SK-N-SH (cell line): ENCODE measurements around the gene SAMD4A. TPM values are rescaled to one million over a fixed set of nuclear protein-coding genes. Genes with fewer than 3 reads are reported as not detected.

Experiments
- CTCF ChIA-PET: fragments of 300-600, 350-600 bp; formaldehyde crosslinking; extraction: SDS; loops from one replicate; lab custom pipeline; 2021; lab: Yijun Ruan, JAX
- POLR2A ChIA-PET: fragments of 350-600 bp; sonication (Branson Sonifier 250); formaldehyde crosslinking; extraction: SDS; loops from one replicate; lab custom pipeline; 2020; ENCODE audit warnings: antibody characterized with exemption, inconsistent platforms; lab: Yijun Ruan, JAX
- DNase-seq: peaks from one replicate; pipeline ENCODE4 v3.0.0; 2012
- H2AFZ ChIP-seq: fragments of 200-600 bp; sonication (generic); 2 replicates; pipeline ENCODE4 v1.8.1; 2016; ENCODE audit warnings: antibody characterized with exemption, mild to moderate bottlenecking, low read depth
- H3F3A ChIP-seq: fragments of 200-600 bp; sonication (generic); replicated peaks from 2 replicates; pipeline ENCODE3; 2016; ENCODE audit warnings: antibody characterized with exemption, mild to moderate bottlenecking; ENCODE audit not compliant: insufficient read depth
- H3K27ac ChIP-seq, 2 experiments: fragments of 200-500 bp in 1 of 2; fragments of 200-600 bp in 1 of 2; sonication (Bioruptor generic) in 1 of 2; sonication (generic), shearing (Covaris generic) in 1 of 2; 2 replicates each; pipeline versions ENCODE4 v1.5.1 to v1.6.1; 2014 to 2016; ENCODE audit warnings: low read depth in 2 of 2, inconsistent platforms in 1 of 2, low read length in 1 of 2, mild to moderate bottlenecking in 1 of 2, mixed read lengths in 1 of 2
- H3K27me3 ChIP-seq: fragments of 200-600 bp; sonication (generic), shearing (Covaris generic); 2 replicates; pipeline ENCODE4 v1.6.1; 2016; ENCODE audit warnings: mixed run types; ENCODE audit not compliant: insufficient read depth
- H3K36me3 ChIP-seq, 2 experiments: fragments of 200-500 bp in 1 of 2; fragments of 200-600 bp in 1 of 2; sonication (Bioruptor generic) in 1 of 2; sonication (generic) in 1 of 2; replicated peaks in 1 of 2; 2 replicates each; pipeline versions ENCODE3 to v1.5.1; 2014 to 2016; ENCODE audit warnings: low read length in 1 of 2, mild to moderate bottlenecking in 1 of 2; ENCODE audit not compliant: insufficient read depth in 2 of 2, control insufficient read depth in 1 of 2
- H3K4me1 ChIP-seq, 2 experiments: fragments of 200-500 bp in 1 of 2; fragments of 200-600 bp in 1 of 2; sonication (Bioruptor generic) in 1 of 2; sonication (generic), shearing (Covaris generic) in 1 of 2; 2 replicates each; pipeline versions ENCODE4 v1.5.1 to v1.6.1; 2014 to 2016; ENCODE audit warnings: low read depth in 1 of 2, low read length in 1 of 2, mixed run types in 1 of 2; ENCODE audit not compliant: insufficient read depth in 2 of 2, control insufficient read depth in 1 of 2
- H3K4me2 ChIP-seq: fragments of 200-600 bp; sonication (generic), shearing (Covaris generic); 2 replicates; pipeline ENCODE4 v1.6.1; 2017; ENCODE audit warnings: mixed run types
- H3K4me3 ChIP-seq, 2 experiments: fragments of 200-500 bp in 1 of 2; fragments of 200-600 bp in 1 of 2; sonication (Bioruptor generic) in 1 of 2; sonication (generic), shearing (Covaris generic) in 1 of 2; 2 replicates each; pipeline versions ENCODE4 v1.5.1 to v1.8.1; 2014 to 2016; ENCODE audit warnings: low read depth in 2 of 2, inconsistent platforms in 1 of 2, low read length in 1 of 2, mild to moderate bottlenecking in 1 of 2, mixed read lengths in 1 of 2, moderate library complexity in 1 of 2
- H3K79me2 ChIP-seq: fragments of 200-600 bp; sonication (generic); 2 replicates; pipeline ENCODE4 v1.8.1; 2017; ENCODE audit warnings: mild to moderate bottlenecking; ENCODE audit not compliant: insufficient read depth
- H3K9ac ChIP-seq: fragments of 200-600 bp; sonication (generic); 2 replicates; pipeline ENCODE4 v1.6.1; 2017; ENCODE audit warnings: mixed run types
- H3K9me2 ChIP-seq: fragments of 200-600 bp; sonication (generic); 2 replicates; pipeline ENCODE4 v1.6.1; 2017; ENCODE audit warnings: mixed run types
- H3K9me3 ChIP-seq: fragments of 200-600 bp; sonication (generic); 2 replicates; pipeline ENCODE4 v1.6.1; 2017; ENCODE audit warnings: mixed run types, mild to moderate bottlenecking, moderate library complexity
- H4K20me1 ChIP-seq: fragments of 200-600 bp; sonication (generic); 2 replicates; pipeline ENCODE4 v1.6.1; 2017; ENCODE audit warnings: mild to moderate bottlenecking, mixed run types; ENCODE audit not compliant: insufficient read depth
- EP300 ChIP-seq, 2 experiments: IDR thresholded peaks; 2 replicates each; pipeline versions ENCODE4 v1.4.0 to v1.6.1; 2012; ENCODE audit warnings: borderline replicate concordance in 1 of 2, low read depth in 1 of 2, low read length in 1 of 2
- EZH2phosphoT487 ChIP-seq: fragments of 200-600 bp; sonication (generic); IDR thresholded peaks from 2 replicates; pipeline ENCODE4 v1.6.1; 2017; ENCODE audit warnings: low read depth, mixed run types, mild to moderate bottlenecking, antibody characterized with exemption, moderate library complexity, borderline replicate concordance
- FOSL2 ChIP-seq: IDR thresholded peaks from 2 replicates; pipeline ENCODE4 v1.4.0; 2012; ENCODE audit warnings: low read depth, mild to moderate bottlenecking, moderate library complexity, borderline replicate concordance
- GATA2 ChIP-seq: sonication (generic); formaldehyde crosslinking; IDR thresholded peaks from 2 replicates; pipeline ENCODE4 v1.5.0; 2020; ENCODE audit warnings: mild to moderate bottlenecking, missing genetic modification reagents
- IRF3 ChIP-seq: fragments of 150-350 bp; IDR thresholded peaks from 2 replicates; pipeline ENCODE4 v1.6.1; 2016; ENCODE audit warnings: mild to moderate bottlenecking, low read depth, low read length
- MEF2A ChIP-seq: IDR thresholded peaks from 2 replicates; pipeline ENCODE4 v1.4.0; 2012; ENCODE audit warnings: low read depth, borderline replicate concordance
- NRF1 ChIP-seq: IDR thresholded peaks from 2 replicates; pipeline ENCODE4 v1.6.1; 2012; ENCODE audit warnings: low read depth, mild to moderate bottlenecking, low read length
- PBX3 ChIP-seq: IDR thresholded peaks from 2 replicates; pipeline ENCODE4; 2012
- POLR2AphosphoS5 ChIP-seq: IDR thresholded peaks from 2 replicates; pipeline ENCODE4 v1.6.1; 2012; ENCODE audit warnings: low read depth, low read length
- RAD21 ChIP-seq: IDR thresholded peaks from 2 replicates; pipeline ENCODE4 v1.6.1; 2012; ENCODE audit warnings: mild to moderate bottlenecking, low read length
- RCOR1 ChIP-seq: fragments of 150-350 bp; IDR thresholded peaks from 2 replicates; pipeline ENCODE4 v1.6.1; 2017; ENCODE audit warnings: antibody characterized with exemption, low read length
- TAF1 ChIP-seq: IDR thresholded peaks from 2 replicates; pipeline ENCODE4 v1.6.1; 2012; ENCODE audit warnings: low read depth, mild to moderate bottlenecking, low read length, moderate library complexity, borderline replicate concordance
- ZBTB33 ChIP-seq: IDR thresholded peaks from 2 replicates; pipeline ENCODE4 v1.4.0; 2012; ENCODE audit warnings: low read depth, borderline replicate concordance
- WGBS: methylation state at CpG from one replicate; pipeline ENCODE4 v1.1.6; 2017; ENCODE audit warnings: low lambda C conversion rate; 5-methylcytosine and 5-hydroxymethylcytosine counted together
- polyA plus RNA-seq, 3 experiments: library from polyadenylated mRNA; depleted of rRNA; stranded (reverse); fragments of >200 nt; gene quantifications; 2 replicates each; pipeline ENCODE4 v1.2.3, GENCODE V29; 2012

Gene SAMD4A
- polyA plus RNA-seq, 1 of the 3 experiments (the other 2 are of a cell fraction): 5.0 TPM

GRCh38 chr14:54686219-54686870 lies 119.4 kb downstream of the SAMD4A start:
- Histone ChIP-seq H3K4me3 (no peak overlapping the region), H3K4me1 (peaks cover 39 to 46% of the 10 kb centered on the region in 2 experiments), H4K20me1 (peaks cover 14% of the 10 kb centered on the region), H3K27me3 (no peaks in the 10 kb centered on the region), H3K27ac (peak overlapping the region in 1 of 2 experiments; percentile 81; a peak in 2 of 4 replicates), H2AFZ (no peak overlapping the region), H3K4me2 (peak overlapping the region; percentile 36), H3K9ac (no peak overlapping the region; the same call in 1 of the 2 replicates), H3K79me2 (peaks cover 85% of the 10 kb centered on the region), H3K9me3 (no peaks in the 10 kb centered on the region), H3K36me3 (peaks cover 0 to 4% of the 10 kb centered on the region in 2 experiments), H3F3A (peaks cover 31% of the 10 kb centered on the region), H3K9me2 (no peaks in the 10 kb centered on the region)
- ChIA-PET CTCF (interaction anchor here (0.7 to 4.4 kb wide), 4 partner anchors 12 to 120 kb away, joined by 3 to 36 read pairs (median 5); partner anchors contain the start of gene SAMD4A), POLR2A (interaction anchor here (0.6 to 1.1 kb wide), 2 partner anchors 86 to 132 kb away, joined by 3 read pairs; no protein-coding TSS in a partner anchor)
- no peak for DNase-seq
- 62% methylated on average over 8 of the region's 8 CpGs for WGBS
- TF ChIP-seq NRF1 (no peak), POLR2AphosphoS5 (no peak), PBX3 (no peak), ZBTB33 (no peak), EZH2phosphoT487 (no peak), GATA2 (CRISPR knock-in tag) (no peak), MEF2A (no peak), TAF1 (no peak), RAD21 (no peak), IRF3 (no peak), FOSL2 (peak; percentile 55; the same call in 1 of the 2 replicates), RCOR1 (no peak), EP300 (IDR thresholded peaks at IDR 0.05; ENCODE audit: borderline replicate concordance in 1 of 2, low read depth in 1 of 2, low read length in 1 of 2) (0 out of 4 replicates have a peak, but pooled peaks of 1 of the 2 experiments have one; percentile 20)
